Activated naive CD4-positive, alpha-beta T cell (primary cell): Measurements from ENCODE around the gene ARPC2.

Experiments
- DNase-seq, 4 experiments: peaks; one replicate each; lab custom pipeline; 2025; lab: John Stamatoyannopoulos, UW

ARPC2 gene

DNA sequence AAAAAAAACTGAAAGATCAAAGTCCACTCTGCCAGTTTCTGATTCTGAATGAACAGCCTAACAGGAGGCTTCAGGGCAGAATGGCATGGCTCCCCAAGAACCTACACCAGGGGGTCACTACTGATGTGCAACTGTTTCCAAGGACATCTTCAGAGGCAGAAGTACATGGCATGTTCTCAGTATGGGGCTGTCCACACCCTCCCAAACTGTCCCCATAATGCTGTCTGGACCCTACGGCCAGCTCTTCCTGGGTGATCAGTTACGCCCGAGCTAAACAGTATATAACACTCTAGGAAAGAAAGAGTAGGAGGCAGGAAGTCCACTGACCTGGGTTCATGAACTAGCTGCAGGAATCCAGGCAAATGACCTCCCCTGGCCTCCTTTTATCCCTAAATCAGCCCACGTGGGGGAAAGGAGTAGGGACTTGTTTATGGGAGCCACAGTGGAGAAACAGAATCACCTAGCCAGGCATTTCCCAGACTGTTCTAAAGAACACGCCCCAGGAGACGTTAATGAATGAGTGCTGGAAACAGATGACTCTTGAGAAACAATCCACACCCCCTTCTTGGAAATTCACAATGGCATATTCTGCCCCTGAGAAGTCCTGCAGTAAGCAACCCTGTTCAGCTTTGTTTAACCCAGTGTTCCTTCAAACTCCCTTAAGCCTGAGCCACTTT, 72.8 kb downstream of the ARPC2 start:
- DNase-seq: no peak

DNA sequence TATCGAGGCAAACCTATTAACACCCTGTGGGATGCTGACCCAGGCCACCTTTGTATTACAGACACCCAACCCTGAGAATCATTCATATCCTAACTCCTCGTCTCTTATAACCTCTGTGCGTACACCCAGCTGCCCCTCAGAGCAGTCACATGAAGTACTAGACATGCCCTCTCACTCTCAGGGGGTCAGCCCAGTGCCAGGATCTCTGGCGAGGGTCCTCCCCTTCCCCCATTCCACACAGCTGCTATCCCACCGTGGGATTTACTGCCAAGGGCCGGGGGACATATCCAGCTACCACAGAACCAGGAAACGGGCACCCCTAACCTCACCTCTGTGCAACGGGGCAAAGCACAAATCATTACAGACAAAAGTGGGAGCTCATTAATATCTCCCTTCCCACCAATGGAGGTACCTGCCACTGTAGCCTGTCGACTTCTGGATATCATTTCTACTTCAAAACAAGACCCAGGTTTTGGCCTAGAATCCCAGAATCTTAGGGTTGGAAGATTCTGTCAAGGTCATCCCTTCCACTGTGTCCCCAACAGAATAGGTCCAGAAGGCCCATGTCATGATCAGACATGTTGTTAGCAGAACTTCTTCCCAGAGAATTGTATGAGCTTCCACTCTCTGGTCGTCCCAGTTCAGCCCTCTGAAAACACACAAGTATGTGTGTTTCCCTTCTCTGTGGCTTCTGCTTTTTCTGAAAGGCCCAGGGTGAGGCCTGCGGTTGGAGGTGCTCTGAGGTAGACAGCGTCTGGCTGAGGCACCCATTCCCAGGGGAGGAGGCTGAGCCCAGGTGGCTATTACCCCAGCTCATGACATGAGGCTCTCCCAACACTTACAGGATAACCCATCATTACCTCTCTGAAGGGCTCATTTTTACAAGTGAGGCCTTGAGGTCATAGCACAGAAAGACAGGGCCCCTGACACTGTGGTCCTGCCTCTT, 73.6 kb downstream of the ARPC2 start:
- peak in 1 of 4 experiments; percentile 23 for DNase-seq

DNA sequence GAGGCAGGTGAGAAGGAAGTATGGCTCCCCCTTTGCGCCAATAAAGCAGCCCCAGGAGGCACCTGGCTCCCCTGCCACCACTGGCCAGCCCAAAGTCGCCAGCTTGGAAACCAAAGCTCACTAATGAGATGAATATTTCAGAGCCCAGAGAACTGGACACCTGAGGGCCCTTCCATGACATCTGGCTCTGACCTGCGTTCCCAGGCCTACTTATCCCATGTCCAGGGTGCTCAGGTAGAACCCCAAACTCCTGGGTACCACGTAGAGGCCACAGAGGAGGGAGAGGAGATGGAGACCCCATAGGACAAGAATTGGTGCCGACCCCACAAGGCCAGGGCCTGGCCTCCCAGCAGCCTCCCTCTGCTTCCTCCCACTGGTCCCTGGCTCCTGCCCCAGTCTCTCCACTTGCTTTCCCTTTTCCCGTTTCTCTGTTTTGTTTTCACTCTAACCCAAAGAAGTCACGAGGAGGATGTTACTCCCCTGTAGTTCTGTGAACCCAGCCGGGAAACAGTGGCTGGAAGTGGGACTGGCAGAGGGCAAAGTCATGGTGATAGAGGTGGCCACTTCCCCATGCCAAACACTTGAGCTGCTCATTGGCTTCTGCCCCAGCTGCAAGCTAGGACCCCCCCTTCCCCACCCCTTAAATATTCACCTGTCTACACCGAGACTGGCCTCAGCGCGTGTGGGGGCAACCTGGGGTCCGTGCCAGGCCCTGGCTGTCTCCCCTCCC, 74.5 kb downstream of the ARPC2 start:
- no peak for DNase-seq

DNA sequence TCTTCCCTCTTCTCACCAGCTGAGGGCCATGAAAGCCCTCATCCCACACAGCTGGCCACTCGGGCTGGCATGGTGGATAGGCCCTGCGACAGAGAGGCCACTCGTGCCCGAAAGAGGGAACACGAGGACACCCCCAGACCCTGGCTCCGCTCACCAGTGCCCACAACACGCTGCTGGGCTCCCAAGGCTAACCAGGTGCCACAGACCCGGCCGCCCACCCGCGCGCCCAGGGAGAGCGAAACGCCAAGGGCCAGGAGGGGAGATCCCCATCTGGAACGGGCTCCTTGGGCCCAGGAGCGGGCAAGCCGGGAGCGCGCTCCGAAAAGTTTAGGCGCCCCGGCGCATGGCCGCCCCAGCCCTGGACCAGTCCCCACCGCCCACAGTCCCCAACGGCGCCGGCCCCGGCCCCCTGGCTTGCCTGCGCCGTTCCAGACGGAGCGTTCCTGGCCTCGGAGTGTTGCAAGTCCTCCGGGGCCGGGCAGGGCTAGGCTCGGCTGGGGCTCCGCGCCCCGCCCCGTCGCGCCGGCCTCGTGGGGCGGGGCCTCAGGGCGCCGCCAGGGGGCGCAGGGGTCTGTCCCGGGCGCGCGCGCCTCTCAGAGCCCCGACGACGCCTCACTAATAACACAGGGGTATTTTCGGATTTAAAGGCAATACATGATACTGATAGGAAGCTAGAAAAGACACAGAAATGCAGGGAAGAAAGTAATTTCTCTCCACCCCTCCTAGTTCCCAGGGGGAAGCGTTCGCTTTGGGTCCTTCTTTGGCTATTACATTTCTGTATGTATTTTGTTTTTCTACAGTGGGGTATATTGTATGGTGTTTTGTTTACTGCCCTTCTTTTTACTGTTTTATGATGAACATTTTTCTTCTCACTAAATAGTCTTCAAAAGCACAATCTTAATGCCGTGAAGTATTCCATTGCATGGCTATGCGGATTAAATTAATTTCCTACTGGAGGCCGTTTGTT, 75.3 kb downstream of the ARPC2 start, which contains the start of gene TMBIM1:
TSS of gene TMBIM1 (minus strand) at position 456 of the 967 bp plus-strand sequence. CDS start 10,362 bp downstream, outside the sequence.
- peak; percentile 50 to 75 (median 56) for DNase-seq

DNA sequence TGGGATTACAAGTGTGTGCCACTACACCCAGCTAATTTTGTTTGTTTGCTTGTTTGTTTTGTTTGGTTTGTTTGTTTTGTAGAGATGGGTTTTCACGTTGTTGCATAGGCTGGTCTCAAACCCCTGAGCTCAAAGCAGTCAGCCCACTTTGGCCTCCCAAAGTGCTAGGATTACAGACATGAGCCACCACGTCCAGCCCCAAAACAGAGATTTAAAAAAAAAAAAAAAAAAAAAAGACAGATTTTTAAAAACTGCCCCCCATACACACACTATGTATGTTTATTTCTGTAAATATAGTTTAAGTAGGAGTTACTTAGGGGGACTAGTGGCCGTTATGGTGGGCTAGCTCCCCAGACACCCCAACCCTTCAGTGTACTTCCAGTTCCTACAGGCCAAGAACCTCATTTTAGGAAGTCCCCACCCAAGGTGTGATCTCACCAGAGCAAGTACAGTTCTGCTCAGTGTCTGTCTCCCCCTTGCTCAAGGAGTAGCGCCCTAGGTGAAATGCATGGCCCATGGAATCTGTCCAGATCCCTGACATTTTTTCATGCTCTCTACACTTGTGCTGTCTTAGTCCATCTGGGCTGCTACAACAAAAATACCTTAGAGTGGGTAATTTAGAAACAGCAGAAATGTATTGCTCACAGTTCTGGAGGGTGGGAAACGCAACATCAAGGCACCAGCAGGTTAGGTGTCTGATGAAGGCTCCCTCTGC, 76.9 kb downstream of the ARPC2 start:
- DNase-seq: no peak

DNA sequence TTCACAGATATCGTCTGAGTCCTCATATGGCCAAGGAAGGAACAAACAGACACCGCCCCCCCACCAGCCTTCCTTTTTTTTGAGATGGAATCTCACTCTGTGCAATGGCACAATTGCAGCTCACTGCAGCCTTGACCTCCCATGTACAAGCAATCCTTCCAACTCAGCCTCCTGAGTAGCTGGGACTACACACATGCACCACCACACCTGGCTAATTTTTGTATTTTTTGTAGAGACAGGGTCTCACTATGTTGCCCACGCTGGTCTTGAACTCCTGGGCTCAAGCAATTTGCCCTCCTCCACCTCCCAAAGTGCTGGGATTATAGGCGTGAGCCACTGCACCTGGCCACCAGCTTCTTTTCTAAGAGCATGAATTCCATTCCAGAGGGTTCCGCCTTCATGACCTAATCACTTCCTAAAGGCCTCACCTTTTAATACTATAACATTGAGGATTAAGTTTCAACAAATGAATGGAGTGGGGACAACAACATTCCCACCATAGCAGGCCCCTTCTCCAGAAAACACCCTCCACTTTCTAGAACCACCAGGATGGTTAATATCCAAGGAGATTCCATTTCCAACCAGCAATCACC, 77.5 kb downstream of the ARPC2 start:
- DNase-seq: no peak

DNA sequence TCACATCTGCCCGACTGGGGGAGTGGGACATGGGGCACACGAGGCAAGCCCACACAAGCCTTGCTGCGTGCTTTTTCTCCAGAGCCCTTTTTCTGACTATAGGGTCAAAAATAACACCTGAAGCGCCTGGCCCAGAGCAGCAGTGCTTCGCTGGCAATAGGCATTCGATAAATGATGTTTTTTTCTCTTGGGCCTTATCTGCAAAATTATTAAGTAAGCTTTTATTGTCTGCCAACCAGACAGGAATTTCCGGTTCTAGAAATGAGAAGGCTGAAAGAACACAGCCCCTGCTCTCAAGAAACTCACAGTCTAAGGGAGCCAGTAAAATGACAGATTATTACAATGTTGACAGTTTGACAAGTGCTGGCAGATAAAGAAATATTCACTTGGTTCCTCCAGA, 78.0 kb downstream of the ARPC2 start:
- DNase-seq: no peak

DNA sequence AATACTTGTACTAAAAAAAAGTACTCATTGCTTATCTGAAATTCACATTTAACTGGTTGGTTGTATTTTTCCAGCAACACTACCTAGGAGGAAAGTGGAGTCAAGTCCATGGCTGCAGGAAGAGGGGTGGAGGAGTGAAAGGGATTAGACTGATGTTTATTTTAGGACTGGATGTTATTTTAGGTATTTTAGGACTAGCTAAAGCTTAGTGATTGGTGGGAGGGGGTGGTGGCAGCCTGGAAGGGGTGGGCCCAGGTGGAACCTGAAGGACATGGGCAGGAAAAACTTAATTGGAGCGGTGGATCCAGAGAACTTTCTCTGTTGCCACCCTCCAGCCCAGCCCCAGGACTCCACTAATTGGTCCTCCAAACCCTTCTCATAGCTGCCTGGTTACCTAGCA, 79.2 kb downstream of the ARPC2 start:
- no peak for DNase-seq

DNA sequence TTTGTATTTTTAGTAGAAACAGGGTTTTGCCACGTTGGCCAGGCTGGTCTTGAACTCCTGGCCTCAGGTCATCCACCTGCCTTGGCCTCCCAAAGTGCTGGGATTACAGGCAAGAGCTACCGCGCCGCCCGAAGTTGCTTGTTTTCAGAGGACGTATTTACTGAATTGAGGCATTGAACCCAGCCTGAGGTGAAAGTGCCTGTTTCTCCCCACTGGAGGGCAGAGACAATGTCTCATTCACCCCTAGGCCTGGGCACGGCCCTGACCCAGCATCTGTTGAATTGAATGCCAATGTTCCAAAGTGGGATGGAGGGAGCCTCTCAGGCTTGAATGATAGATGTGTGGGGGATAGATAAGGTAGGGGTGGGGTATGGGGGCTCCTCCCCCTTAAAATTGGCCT, 79.9 kb downstream of the ARPC2 start:
- no peak for DNase-seq

DNA sequence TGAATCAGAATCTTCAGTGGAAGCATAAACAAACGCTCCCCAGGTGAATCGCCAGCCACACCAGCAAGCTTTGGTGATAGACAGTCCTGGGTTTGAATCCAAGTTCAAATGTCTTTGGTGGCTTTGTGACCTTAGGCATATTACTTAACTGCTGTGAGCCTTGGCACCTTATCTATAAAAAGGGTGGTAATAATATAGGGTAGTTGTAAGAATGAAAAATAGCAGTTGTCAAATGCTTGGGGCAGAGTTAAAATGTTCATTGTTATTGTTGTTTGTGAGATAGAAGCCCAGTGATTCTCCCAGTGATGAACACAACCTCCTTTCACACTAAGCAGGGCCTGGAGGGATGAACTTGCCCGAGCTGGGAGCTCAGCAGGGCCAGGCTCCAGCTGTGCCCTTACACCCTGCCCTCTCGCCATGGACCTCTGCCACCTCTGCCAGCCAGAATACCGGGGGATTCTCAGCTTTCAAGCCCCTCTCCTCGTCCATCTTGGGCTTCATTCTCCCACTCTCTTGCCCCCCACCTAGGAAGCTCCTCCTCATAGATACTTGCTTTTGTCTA, 81.4 kb downstream of the ARPC2 start:
- no peak for DNase-seq

DNA sequence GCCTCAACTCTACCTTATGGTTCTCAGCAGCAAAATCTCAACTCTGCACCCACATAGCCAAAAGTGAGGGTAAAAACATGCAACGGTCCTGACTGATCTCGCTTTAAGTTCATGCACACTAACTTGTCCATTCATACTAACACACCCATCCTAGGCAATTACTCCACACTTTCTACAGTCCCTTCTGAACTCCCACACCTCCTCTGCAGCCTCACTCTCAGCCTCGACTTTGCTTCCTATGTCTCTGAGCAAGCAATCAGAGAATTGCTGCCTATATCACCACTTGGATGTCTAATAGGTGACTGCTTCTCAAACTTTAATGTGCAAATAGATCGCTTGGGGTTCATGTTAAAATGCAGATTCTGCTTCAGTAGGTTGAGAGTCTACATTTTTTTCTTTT, 83.2 kb downstream of the ARPC2 start:
- DNase-seq: no peak

DNA sequence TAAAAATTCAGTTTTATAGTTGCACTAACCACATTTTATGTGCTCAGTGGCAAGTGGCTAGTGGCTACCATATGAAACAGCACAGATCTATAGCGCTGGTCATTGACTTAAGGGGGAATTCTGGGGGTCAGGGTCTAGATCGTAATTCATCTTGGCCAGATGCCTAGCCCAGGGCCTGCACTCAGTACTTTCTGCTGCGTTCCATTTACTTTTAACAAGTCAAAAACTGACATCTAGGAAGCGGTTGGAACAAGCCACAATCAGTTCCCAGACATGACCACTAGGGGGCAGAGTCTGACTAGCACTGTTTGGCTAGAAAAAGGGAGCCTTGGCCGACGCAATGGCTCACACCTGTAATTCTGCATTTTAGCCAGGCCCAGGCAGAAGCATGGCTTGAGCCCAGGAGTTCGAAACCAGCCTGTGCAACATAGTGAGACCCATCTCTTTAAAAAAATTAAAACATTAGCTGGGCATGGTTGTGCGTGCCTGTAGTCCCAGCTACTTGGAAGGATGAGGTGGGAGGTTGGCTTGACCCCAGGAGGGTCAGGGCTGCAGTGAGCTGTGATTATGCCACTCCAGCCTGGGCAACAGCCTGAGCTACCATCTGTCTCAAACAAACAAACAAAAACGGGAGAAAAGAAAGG, 84.3 kb downstream of the ARPC2 start:
- peak; percentile 51 to 79 (median 74) for DNase-seq
